PFSK-1 (cell line): ENCODE results near the gene TMEM207.

Experiments
- FOXP2 ChIP-seq: optimal IDR thresholded peaks from 2 replicates; pipeline ENCODE3; 2011; ENCODE audit warnings: borderline replicate concordance, control low read depth, inconsistent platforms; ENCODE audit not compliant: insufficient read depth; ENCODE audit errors: extremely low read length, extremely low read depth
- POLR2AphosphoS5 ChIP-seq: IDR thresholded peaks from 2 replicates; pipeline ENCODE4 v1.6.1; 2012; ENCODE audit warnings: low read depth, mild to moderate bottlenecking, control low read depth, low read length, moderate library complexity
- SIN3A ChIP-seq: IDR thresholded peaks from 2 replicates; pipeline ENCODE4 v1.6.1; 2012; ENCODE audit warnings: mild to moderate bottlenecking, low read length, moderate library complexity, borderline replicate concordance; ENCODE audit not compliant: insufficient read depth
- TAF1 ChIP-seq: IDR thresholded peaks from 2 replicates; pipeline ENCODE4 v1.6.1; 2012; ENCODE audit warnings: low read length, control low read depth, borderline replicate concordance; ENCODE audit not compliant: insufficient read depth
- TF ChIP-seq, protein P1 (sequence below), 2 experiments: IDR thresholded peaks; 2 replicates each; pipeline versions ENCODE4 v1.6.1 to v1.8.0; 2011 to 2012; ENCODE audit warnings: low read depth in 2 of 2, low read length in 2 of 2, control low read depth in 1 of 2, inconsistent platforms in 1 of 2, mild to moderate bottlenecking in 1 of 2, moderate library complexity in 1 of 2; ENCODE audit not compliant: insufficient read depth in 1 of 2

The TMEM207 gene

DNA sequence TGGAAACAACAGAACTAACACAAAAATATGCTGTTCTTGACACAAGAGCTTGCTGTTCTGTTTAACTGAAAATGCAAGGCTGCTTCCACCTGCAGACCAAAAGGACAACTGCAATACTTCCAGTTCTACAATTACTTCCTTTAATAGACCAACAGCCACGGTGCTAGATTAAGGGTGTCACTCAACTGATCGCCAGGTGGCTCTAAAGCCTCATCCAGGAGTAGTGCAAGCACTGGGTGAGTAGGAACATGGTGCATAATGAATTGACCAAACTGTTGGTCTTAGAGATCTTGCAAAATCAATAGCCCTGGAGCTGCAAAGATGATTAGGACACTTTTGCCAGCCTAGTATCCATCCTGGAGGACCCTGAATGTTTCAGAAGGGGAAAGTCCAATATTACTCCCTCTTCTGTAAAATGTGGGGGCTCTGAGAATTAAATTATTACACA is 65.4 kb downstream of the TMEM207 start:
- no peak for TF ChIP-seq SIN3A
- no peak for TF ChIP-seq TAF1
- TF ChIP-seq POLR2AphosphoS5, result no peak
- no peak for TF ChIP-seq FOXP2
- TF ChIP-seq, protein P1, sequence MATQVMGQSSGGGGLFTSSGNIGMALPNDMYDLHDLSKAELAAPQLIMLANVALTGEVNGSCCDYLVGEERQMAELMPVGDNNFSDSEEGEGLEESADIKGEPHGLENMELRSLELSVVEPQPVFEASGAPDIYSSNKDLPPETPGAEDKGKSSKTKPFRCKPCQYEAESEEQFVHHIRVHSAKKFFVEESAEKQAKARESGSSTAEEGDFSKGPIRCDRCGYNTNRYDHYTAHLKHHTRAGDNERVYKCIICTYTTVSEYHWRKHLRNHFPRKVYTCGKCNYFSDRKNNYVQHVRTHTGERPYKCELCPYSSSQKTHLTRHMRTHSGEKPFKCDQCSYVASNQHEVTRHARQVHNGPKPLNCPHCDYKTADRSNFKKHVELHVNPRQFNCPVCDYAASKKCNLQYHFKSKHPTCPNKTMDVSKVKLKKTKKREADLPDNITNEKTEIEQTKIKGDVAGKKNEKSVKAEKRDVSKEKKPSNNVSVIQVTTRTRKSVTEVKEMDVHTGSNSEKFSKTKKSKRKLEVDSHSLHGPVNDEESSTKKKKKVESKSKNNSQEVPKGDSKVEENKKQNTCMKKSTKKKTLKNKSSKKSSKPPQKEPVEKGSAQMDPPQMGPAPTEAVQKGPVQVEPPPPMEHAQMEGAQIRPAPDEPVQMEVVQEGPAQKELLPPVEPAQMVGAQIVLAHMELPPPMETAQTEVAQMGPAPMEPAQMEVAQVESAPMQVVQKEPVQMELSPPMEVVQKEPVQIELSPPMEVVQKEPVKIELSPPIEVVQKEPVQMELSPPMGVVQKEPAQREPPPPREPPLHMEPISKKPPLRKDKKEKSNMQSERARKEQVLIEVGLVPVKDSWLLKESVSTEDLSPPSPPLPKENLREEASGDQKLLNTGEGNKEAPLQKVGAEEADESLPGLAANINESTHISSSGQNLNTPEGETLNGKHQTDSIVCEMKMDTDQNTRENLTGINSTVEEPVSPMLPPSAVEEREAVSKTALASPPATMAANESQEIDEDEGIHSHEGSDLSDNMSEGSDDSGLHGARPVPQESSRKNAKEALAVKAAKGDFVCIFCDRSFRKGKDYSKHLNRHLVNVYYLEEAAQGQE (IDR thresholded peaks at IDR 0.05; ENCODE audit: insufficient read depth in 1 of 2, low read depth in 2 of 2, low read length in 2 of 2), result no peak

DNA sequence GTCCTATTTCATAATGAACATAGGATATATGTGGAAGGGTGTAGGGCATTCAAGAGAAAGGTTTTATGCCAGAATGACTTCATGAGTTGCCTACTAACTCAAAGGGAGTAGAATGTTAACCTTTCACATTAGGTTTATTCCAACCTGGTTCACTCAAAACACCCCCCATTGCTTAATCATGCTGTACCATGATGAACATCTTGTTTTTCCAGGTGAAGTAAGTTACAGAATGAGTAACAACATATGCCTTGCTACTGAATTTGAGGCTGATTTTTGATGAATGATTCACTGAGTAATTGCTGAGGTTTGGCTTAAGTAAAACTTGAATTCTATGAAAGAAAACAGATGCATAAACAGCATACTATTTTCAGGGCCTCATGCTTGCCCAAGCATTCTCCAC is 67.6 kb downstream of the TMEM207 start:
- TF ChIP-seq FOXP2 (no peak), SIN3A (no peak), TAF1 (no peak), POLR2AphosphoS5 (no peak)
- TF ChIP-seq, protein P1 (IDR thresholded peaks at IDR 0.05; ENCODE audit: insufficient read depth in 1 of 2, low read depth in 2 of 2, low read length in 2 of 2), result no peak

DNA sequence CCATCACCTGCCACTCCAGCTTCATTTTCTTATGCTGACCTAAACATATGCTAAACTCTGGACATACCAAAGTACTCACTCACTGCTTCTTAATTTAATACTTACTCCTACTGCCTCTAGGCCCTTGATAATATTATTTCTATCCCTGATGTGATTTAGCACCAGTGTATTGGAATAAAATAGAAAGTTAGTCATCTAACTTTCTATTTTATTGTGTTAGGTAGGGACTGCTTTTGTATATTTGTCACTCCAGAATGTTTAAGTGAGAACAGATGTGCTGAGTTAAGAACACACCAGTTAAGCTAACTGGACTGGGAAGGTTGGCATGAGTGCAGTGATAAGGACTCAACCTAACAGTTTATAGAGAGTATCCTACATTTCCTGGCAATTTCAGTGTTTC is 68.3 kb downstream of the TMEM207 start:
- TF ChIP-seq SIN3A, result no peak
- TF ChIP-seq, protein P1 (IDR thresholded peaks at IDR 0.05; ENCODE audit: insufficient read depth in 1 of 2, low read depth in 2 of 2, low read length in 2 of 2), result no peak
- no peak for TF ChIP-seq TAF1
- no peak for TF ChIP-seq POLR2AphosphoS5
- TF ChIP-seq FOXP2, result no peak

DNA sequence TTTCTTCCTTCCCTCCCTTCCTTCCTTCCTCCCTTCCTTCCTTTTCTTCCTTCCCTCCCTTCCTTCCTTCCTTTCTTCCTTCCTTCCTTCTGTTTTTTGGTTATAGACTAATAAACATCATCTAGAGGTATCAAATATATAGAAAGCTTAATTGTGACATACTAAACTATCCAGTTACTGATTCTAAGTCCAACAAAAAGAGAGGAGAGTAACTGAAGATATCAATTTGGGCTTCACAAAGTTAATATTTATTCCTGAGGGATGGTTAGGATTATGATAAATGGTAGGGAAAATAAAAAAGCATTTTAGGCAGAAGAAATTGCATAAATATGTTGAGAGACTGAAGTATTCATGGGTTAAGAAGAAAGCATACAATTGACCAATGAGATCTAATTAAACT is 69.5 kb downstream of the TMEM207 start:
- TF ChIP-seq, protein P1 (IDR thresholded peaks at IDR 0.05; ENCODE audit: insufficient read depth in 1 of 2, low read depth in 2 of 2, low read length in 2 of 2), result no peak
- TF ChIP-seq SIN3A, result no peak
- TF ChIP-seq POLR2AphosphoS5, result no peak
- no peak for TF ChIP-seq TAF1
- TF ChIP-seq FOXP2, result no peak
